Peyer's patch (tissue), 4 donors: Measurements from ENCODE around the gene ITM2C.

Experiments used
- CTCF ChIP-seq, 6 experiments: fragments of 450-650 bp in 4 of 6; fragments of 200-600 bp in 2 of 6; sonication (generic) in 1 of 6; IDR thresholded peaks; one replicate each; pipeline ENCODE4 v1.5.1; 2017 to 2019; ENCODE audit warnings: antibody characterized with exemption in 6 of 6, mild to moderate bottlenecking in 3 of 6, moderate library complexity in 1 of 6
- POLR2A ChIP-seq, 2 donors: fragments of 450-650 bp; IDR thresholded peaks; one replicate each; pipeline ENCODE4 v1.5.1; 2017; ENCODE audit warnings: antibody characterized with exemption in 2 of 2, mild to moderate bottlenecking in 2 of 2, moderate library complexity in 2 of 2

GRCh38 chr2:230823264-230823964 is 41.3 kb upstream of the ITM2C start:
- TF ChIP-seq CTCF (IDR thresholded peaks at IDR 0.05) (no peak), POLR2A (IDR thresholded peaks at IDR 0.05) (no peak)
